HG03066 (cell line): ENCODE results near the gene ENOX1.

ENCODE experiments used
- ATAC-seq: cut with Tn5 transposase; IDR thresholded peaks from one replicate; pipeline ENCODE4 v1.9.1; 2021; ENCODE audit warnings: low read depth; ENCODE audit not compliant: unreplicated experiment

ENOX1 gene

GRCh38 chr13:43676320-43676719 lies 110.5 kb downstream of the ENOX1 start:
- ATAC-seq = peak; percentile 99

GRCh38 chr13:43675577-43675976 lies 111.2 kb downstream of the ENOX1 start:
- ATAC-seq = no peak

- ATAC-seq = no peak
Observed at GRCh38 chr13:43669964-43670363, 116.8 kb downstream of the ENOX1 start.

GRCh38 chr13:43669101-43669500 lies 117.7 kb downstream of the ENOX1 start:
- no peak for ATAC-seq

- no peak for ATAC-seq
Observed at GRCh38 chr13:43666403-43666802, 120.4 kb downstream of the ENOX1 start.

DNA sequence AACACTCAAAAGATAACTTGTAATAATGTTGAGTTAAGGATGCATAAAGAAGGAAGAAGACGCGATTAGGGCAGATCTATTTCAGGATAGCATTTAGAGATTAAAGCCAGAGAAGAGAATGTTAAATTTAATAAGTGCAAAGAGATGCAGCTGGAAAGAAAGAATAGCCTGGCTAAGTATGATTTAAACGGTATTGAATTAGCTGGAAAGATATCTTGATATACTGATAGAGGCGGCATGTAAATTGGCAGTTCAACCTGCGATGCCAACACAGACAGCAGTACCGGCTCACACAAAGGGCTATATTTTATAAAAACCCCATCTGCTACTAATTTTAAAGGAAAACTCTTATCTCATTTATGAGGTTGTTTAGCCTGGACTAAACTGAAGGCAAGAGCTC lies 121.4 kb downstream of the ENOX1 start:
- no peak for ATAC-seq

- ATAC-seq = no peak
Observed at GRCh38 chr13:43664700-43665191, 122.0 kb downstream of the ENOX1 start.

DNA sequence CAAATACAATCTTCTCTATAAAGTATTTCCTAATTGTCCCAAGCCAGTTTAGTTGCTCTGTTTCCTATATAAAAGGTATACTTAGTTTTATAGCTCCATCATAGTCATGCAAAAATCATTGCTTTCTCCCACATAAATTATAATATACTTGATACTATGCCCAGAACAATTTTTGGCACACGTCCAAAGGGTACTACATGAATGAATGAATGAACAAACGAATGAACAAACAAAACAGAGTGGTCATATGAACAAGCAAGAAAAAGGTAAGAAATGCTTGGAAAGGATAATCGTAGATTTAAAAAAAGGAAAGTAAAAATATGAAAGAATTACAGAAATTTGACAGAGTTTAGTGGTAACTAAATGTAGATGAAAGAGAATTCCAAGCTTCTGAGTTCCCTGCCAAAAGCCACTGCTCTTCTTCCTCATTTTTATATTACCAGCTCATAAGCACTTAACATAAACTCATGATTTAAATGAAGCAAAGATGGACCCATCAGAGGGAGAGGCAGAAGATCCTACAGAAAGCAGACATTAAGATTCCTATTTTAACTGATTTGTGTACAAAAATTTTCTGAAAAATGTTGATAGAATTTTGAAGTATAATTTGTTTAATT lies 123.2 kb downstream of the ENOX1 start:
- ATAC-seq = no peak

DNA sequence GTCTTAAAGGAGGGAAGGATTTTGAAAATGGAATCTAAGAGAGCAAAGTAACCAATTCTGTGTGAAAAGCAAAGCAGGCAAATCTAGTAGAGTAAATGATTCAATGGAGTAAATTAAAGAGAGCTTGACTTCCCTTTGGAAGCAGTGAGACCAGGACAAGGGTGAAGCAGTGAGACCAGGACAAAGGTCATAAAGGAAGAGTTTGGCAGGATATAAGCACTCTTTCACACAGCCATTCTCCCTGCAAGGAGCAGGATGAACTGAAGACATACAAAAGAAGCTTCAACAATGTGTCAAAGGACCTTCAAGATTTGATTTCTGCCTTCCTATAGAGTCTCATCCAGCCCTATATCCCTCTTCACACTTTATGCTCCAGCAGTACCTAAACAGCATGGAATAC lies 123.8 kb downstream of the ENOX1 start:
- no peak for ATAC-seq

DNA sequence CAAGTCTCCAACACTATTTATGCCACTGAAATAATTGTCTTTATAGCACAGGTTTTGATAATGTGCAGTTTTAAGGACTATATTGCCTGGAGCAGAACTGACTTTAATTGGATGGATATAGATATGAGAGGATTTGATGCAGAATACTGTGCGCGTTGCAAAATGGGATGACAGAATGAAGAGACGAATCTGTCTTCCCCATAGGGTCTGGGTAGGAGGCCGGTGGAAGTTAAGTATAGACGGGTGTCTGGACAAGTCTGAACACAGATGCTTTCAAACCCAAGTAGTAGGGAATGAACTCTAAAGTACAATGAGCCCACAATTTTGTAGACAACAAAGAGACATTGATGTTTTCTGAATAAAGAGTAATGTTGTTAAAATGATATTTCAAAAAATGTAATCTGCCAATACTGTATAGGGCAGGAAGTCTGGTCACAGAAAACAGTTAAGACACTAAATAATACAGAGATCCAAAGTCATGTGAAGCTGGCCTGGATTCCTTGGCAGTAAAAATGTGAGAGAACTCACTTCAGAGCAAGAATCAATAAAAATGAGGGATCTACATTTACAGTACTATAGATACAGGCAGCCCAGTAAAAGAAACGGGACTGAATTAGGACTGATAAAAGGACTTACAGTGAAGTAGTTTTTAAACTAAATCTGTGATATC lies 125.5 kb downstream of the ENOX1 start:
- ATAC-seq = no peak

GRCh38 chr13:43657485-43657884 lies 129.3 kb downstream of the ENOX1 start:
- no peak for ATAC-seq

DNA sequence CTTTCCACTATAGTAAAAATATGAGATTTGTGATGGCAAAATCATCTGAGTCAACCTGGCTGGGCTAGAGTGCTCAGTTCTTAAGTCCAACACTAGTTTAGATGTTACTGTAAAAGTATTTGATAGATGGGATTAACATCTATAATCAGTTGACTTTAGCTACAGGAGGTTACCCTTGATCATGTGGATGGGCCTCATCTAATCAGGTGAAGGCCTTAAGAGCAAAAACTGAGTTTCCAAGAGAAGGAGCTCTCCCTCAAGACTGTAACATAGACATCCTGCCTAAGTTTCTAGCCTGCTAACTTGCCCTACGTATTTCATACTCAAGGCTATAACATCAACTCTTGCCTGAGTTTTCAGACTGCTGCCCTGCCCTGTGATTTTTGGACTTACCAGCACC lies 132.8 kb downstream of the ENOX1 start:
- no peak for ATAC-seq

- no peak for ATAC-seq
Observed at GRCh38 chr13:43653395-43653794, 133.4 kb downstream of the ENOX1 start.

GRCh38 chr13:43652760-43653159 lies 134.0 kb downstream of the ENOX1 start:
- ATAC-seq = no peak

- no peak for ATAC-seq
Observed at GRCh38 chr13:43650882-43651281, 135.9 kb downstream of the ENOX1 start.

GRCh38 chr13:43648733-43649132 lies 138.0 kb downstream of the ENOX1 start:
- ATAC-seq = no peak

- no peak for ATAC-seq
Observed at GRCh38 chr13:43647471-43647870, 139.3 kb downstream of the ENOX1 start.

DNA sequence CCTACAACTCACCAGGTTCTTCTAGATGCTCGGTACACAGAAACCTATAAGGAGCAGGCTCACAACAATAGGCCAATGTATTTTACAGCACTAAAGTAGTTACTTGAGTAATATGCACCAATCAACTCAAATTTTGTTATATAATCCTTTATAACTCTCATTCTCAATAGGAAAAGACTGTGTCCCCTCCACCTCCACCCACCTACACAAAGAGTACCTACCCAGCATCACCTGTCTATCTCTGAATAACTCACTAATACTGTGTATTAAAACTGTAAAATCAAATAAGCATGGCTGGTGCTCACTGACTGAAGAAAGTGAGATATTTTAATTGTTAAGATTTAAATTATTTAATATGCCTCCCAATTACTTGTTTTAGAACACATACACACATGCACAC lies 146.3 kb downstream of the ENOX1 start:
- no peak for ATAC-seq

DNA sequence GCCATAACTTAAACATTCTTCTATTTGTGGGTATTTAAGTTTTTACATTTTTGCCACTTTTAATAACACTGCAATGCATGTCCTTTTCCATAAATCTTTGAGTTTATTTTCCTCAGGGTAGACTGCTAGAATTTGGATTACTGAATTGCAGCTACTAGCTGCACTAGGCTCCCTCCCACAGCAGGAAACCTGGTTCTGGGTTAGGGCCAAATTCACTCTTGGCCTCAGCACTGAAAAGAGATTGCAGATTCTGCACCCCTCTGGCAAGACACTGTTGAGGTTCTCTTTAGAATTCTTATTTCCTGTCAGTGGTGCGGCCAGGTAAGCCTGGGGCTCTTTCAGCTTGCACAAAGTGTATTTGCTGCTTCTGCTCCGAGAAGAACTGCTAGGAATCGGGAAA lies 155.7 kb downstream of the ENOX1 start:
- ATAC-seq = no peak

DNA sequence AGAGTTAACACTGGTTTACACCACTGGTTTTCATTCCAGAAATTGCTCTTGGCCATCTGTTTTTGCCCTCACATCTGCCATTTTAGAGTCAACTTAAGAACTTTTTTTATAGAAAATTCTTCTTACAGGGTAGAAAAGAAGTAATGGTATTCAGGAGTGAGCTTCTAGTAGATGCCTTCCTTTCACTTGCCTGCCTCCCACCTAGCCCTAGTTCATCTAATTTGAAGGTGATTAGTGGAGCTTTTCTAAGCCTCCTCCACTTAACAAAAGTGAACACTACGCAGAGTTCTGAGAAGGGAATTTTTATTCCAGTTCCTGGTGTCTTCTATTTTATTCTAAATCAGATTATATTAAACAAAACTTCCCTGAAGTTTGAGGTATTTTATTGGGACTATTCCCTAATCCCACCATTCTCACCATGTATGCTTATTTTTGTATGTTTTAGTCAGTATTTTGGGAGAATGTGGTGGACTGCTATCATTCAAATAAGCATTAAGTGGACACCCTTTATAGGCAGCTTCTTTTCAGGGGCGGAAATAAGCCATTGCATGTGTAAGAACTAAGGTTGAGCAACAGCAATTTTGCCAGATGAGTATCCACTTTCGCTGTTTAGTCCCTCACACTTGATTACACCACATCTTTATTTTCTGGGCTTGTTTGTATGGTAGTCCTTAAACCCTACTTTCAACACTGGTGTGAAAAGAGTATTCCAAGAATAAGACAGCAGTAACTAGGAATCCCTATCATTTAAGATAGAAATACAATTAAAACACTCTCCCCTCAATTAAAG lies 156.9 kb downstream of the ENOX1 start:
- no peak for ATAC-seq

DNA sequence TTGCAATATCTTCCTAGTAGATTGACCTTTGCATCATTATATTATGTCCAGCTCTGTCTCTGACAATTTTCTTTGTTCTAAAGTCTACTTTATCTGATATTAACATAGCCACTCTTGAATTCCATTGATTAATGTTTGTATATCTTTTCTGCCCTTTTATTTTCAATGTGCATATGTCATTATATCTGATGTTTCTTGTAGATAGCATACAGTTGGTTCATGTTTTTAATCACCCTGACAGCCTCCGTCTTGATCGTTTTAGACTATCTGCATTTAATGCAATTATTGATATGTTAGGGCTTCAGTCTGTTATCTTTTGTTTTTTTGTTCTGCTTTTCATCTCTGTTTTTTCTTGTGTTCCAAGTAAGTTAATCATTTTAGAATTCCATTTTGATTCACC lies 159.8 kb downstream of the ENOX1 start:
- ATAC-seq = no peak

DNA sequence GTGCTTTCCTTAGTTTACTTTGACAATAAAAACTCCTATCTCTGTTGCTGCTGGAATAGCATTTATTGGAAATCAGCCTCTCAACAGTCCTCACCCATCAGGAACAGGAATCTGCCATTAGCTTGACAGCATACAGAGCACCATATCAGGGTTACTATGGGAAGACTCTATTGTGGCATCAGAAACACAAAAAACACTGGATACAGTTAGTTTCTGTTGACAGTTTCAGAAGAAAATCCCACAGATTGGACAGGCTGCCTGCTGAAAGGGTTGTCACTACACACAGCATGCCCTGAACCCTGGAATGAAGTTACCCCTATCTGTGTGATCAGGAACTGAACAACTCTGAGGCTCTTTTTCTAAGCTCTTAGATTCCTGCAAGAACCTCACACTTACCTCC lies 172.7 kb downstream of the ENOX1 start:
- ATAC-seq = no peak
